ENCODE measurements around the gene BSN. TPM values are rescaled to one million over a fixed set of nuclear protein-coding genes. Genes with fewer than 3 reads are reported as not detected.

BSN gene
- total and polyA plus RNA-seq, 2 experiments from 2014 or later: 0.50 to 5.1 TPM

DNA sequence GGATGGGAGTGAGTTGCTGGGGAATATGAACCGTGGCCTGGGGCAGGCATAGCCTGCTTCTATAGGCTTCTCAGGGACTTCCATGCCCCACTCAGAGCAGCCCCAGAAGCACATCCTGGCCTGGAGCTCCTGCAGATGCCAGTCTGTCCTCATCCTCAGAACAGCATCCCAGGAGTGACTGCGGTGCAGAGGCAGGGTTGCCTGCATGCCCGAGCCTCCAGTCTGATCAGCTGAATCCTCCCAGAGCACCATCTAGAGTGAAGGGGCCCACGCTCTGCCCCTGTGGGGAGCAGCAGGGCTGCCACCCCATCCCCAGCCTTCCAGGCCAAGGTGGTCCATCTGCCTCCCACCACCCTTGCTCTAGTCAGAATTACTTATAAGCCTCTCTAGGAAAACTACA, 75.2 kb downstream of the BSN start:
- ATAC-seq: no peak
- H3K36me3 Mint-ChIP-seq (ENCODE audit: low read depth): peaks cover 15% of the 10 kb centered on the region; the same call in 2 of the 3 replicates

More for the DNA sequence above, 75.2 kb downstream of the BSN start:
- Histone ChIP-seq H3F3A (replicated peaks; ENCODE audit: low read depth) (no peaks in the 10 kb centered on the region), H3K36me3 (ENCODE audit: insufficient read depth) (no peaks in the 10 kb centered on the region), H3K4me3 (no peak overlapping the region), H4K20me1 (replicated peaks; ENCODE audit: insufficient read depth) (no peaks in the 10 kb centered on the region; the same call in 1 of the 2 replicates), H2AFZ (no peak overlapping the region), H3K79me2 (replicated peaks; ENCODE audit: insufficient read depth) (no peaks in the 10 kb centered on the region), H3K4me1 (ENCODE audit: insufficient read depth) (no peaks in the 10 kb centered on the region), H3K4me2 (no peak overlapping the region), H3K27ac (ENCODE audit: low read depth) (no peak overlapping the region), H3K9me2 (ENCODE audit: insufficient read depth) (no peaks in the 10 kb centered on the region), H3K27me3 (ENCODE audit: insufficient read depth) (no peaks in the 10 kb centered on the region)
- Mint-ChIP-seq H3K27ac (no peak overlapping the region), H3K4me1 (no peaks in the 10 kb centered on the region), H3K9me3 (peaks cover 10% of the 10 kb centered on the region; the same call in 2 of the 3 replicates), H3K27me3 (ENCODE audit: insufficient read depth, low read depth, poor library complexity) (peaks cover 1% of the 10 kb centered on the region), H3K4me3 (no peak overlapping the region)
- no peak for TF ChIP-seq STAT1 (IDR thresholded peaks at IDR 0.05; ENCODE audit: unreplicated experiment)
- TF ChIP-seq, protein P1, sequence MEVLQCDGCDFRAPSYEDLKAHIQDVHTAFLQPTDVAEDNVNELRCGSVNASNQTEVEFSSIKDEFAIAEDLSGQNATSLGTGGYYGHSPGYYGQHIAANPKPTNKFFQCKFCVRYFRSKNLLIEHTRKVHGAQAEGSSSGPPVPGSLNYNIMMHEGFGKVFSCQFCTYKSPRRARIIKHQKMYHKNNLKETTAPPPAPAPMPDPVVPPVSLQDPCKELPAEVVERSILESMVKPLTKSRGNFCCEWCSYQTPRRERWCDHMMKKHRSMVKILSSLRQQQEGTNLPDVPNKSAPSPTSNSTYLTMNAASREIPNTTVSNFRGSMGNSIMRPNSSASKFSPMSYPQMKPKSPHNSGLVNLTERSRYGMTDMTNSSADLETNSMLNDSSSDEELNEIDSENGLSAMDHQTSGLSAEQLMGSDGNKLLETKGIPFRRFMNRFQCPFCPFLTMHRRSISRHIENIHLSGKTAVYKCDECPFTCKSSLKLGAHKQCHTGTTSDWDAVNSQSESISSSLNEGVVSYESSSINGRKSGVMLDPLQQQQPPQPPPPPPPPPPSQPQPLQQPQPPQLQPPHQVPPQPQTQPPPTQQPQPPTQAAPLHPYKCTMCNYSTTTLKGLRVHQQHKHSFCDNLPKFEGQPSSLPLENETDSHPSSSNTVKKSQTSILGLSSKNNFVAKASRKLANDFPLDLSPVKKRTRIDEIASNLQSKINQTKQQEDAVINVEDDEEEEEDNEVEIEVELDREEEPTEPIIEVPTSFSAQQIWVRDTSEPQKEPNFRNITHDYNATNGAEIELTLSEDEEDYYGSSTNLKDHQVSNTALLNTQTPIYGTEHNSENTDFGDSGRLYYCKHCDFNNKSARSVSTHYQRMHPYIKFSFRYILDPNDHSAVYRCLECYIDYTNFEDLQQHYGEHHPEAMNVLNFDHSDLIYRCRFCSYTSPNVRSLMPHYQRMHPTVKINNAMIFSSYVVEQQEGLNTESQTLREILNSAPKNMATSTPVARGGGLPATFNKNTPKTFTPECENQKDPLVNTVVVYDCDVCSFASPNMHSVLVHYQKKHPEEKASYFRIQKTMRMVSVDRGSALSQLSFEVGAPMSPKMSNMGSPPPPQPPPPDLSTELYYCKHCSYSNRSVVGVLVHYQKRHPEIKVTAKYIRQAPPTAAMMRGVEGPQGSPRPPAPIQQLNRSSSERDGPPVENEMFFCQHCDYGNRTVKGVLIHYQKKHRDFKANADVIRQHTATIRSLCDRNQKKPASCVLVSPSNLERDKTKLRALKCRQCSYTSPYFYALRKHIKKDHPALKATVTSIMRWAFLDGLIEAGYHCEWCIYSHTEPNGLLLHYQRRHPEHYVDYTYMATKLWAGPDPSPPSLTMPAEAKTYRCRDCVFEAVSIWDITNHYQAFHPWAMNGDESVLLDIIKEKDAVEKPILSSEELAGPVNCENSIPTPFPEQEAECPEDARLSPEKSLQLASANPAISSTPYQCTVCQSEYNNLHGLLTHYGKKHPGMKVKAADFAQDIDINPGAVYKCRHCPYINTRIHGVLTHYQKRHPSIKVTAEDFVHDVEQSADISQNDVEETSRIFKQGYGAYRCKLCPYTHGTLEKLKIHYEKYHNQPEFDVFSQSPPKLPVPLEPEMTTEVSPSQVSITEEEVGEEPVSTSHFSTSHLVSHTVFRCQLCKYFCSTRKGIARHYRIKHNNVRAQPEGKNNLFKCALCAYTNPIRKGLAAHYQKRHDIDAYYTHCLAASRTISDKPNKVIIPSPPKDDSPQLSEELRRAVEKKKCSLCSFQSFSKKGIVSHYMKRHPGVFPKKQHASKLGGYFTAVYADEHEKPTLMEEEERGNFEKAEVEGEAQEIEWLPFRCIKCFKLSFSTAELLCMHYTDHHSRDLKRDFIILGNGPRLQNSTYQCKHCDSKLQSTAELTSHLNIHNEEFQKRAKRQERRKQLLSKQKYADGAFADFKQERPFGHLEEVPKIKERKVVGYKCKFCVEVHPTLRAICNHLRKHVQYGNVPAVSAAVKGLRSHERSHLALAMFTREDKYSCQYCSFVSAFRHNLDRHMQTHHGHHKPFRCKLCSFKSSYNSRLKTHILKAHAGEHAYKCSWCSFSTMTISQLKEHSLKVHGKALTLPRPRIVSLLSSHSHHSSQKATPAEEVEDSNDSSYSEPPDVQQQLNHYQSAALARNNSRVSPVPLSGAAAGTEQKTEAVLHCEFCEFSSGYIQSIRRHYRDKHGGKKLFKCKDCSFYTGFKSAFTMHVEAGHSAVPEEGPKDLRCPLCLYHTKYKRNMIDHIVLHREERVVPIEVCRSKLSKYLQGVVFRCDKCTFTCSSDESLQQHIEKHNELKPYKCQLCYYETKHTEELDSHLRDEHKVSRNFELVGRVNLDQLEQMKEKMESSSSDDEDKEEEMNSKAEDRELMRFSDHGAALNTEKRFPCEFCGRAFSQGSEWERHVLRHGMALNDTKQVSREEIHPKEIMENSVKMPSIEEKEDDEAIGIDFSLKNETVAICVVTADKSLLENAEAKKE (CRISPR knock-in tag; IDR thresholded peaks at IDR 0.05): no peak
- TF ChIP-seq, protein P2, sequence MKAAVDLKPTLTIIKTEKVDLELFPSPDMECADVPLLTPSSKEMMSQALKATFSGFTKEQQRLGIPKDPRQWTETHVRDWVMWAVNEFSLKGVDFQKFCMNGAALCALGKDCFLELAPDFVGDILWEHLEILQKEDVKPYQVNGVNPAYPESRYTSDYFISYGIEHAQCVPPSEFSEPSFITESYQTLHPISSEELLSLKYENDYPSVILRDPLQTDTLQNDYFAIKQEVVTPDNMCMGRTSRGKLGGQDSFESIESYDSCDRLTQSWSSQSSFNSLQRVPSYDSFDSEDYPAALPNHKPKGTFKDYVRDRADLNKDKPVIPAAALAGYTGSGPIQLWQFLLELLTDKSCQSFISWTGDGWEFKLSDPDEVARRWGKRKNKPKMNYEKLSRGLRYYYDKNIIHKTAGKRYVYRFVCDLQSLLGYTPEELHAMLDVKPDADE (IDR thresholded peaks at IDR 0.05): no peak
- TF ChIP-seq CREB1 (CRISPR knock-in tag; IDR thresholded peaks at IDR 0.05; ENCODE audit: low read depth): no peak
- TF ChIP-seq ZNF331 (CRISPR knock-in tag; IDR thresholded peaks at IDR 0.05; ENCODE audit: low read depth): no peak
- TF ChIP-seq EZH2phosphoT487 (IDR thresholded peaks at IDR 0.05; ENCODE audit: unreplicated experiment): no peak
- TF ChIP-seq, protein P3, sequence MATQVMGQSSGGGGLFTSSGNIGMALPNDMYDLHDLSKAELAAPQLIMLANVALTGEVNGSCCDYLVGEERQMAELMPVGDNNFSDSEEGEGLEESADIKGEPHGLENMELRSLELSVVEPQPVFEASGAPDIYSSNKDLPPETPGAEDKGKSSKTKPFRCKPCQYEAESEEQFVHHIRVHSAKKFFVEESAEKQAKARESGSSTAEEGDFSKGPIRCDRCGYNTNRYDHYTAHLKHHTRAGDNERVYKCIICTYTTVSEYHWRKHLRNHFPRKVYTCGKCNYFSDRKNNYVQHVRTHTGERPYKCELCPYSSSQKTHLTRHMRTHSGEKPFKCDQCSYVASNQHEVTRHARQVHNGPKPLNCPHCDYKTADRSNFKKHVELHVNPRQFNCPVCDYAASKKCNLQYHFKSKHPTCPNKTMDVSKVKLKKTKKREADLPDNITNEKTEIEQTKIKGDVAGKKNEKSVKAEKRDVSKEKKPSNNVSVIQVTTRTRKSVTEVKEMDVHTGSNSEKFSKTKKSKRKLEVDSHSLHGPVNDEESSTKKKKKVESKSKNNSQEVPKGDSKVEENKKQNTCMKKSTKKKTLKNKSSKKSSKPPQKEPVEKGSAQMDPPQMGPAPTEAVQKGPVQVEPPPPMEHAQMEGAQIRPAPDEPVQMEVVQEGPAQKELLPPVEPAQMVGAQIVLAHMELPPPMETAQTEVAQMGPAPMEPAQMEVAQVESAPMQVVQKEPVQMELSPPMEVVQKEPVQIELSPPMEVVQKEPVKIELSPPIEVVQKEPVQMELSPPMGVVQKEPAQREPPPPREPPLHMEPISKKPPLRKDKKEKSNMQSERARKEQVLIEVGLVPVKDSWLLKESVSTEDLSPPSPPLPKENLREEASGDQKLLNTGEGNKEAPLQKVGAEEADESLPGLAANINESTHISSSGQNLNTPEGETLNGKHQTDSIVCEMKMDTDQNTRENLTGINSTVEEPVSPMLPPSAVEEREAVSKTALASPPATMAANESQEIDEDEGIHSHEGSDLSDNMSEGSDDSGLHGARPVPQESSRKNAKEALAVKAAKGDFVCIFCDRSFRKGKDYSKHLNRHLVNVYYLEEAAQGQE (IDR thresholded peaks at IDR 0.05; ENCODE audit: unreplicated experiment): no peak
- TF ChIP-seq, protein P4, sequence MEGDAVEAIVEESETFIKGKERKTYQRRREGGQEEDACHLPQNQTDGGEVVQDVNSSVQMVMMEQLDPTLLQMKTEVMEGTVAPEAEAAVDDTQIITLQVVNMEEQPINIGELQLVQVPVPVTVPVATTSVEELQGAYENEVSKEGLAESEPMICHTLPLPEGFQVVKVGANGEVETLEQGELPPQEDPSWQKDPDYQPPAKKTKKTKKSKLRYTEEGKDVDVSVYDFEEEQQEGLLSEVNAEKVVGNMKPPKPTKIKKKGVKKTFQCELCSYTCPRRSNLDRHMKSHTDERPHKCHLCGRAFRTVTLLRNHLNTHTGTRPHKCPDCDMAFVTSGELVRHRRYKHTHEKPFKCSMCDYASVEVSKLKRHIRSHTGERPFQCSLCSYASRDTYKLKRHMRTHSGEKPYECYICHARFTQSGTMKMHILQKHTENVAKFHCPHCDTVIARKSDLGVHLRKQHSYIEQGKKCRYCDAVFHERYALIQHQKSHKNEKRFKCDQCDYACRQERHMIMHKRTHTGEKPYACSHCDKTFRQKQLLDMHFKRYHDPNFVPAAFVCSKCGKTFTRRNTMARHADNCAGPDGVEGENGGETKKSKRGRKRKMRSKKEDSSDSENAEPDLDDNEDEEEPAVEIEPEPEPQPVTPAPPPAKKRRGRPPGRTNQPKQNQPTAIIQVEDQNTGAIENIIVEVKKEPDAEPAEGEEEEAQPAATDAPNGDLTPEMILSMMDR (conservative IDR thresholded peaks at IDR 0.05; ENCODE audit: low read depth in 2 of 2): no peak
- TF ChIP-seq ZNF114 (CRISPR knock-in tag; IDR thresholded peaks at IDR 0.05): no peak
- TF ChIP-seq JUNB (IDR thresholded peaks at IDR 0.05; ENCODE audit: unreplicated experiment): no peak
- no peak for TF ChIP-seq POLR2AphosphoS5 (IDR thresholded peaks at IDR 0.05; ENCODE audit: low read depth)
- no peak for TF ChIP-seq EZH2 (IDR thresholded peaks at IDR 0.05; ENCODE audit: low read depth, unreplicated experiment)
- no peak for TF ChIP-seq NANOG (IDR thresholded peaks at IDR 0.05; ENCODE audit: borderline replicate concordance)
- no peak for DNase-seq (ENCODE audit: low spot score)
